Heart right ventricle (tissue), 16 donors: Measurements from ENCODE around the gene TTC16. TPM values are rescaled to one million over a fixed set of nuclear protein-coding genes. Genes with fewer than 3 reads are reported as not detected.
"Not testable (repeated sequence)": the region's sequence is repeated elsewhere in the genome, so short reads cannot be mapped to it uniquely, and the experiment has no call there.

Experiments
- ATAC-seq, 8 donors: fragments of 200-7000 bp; cut with Tn5 transposase; one replicate each; pipeline ENCODE4 v1.9.1; 2020; ENCODE audit warnings: mild to moderate bottlenecking in 8 of 8, moderate library complexity in 8 of 8, moderate number of reproducible peaks in 1 of 8
- DNase-seq, 2 donors: peaks; one replicate each; pipeline ENCODE4 v3.0.0-alpha.2; 2020
- H3K27ac ChIP-seq, 10 donors: fragments of 200-600 bp; sonication (generic) in 2 of 10; one replicate each; pipeline versions ENCODE4 v1.5.0 to v1.8.0; 2020 to 2022; ENCODE audit warnings: mild to moderate bottlenecking in 3 of 10
- H3K27me3 ChIP-seq, 7 donors: fragments of 200-600 bp; one replicate each; pipeline ENCODE4 v1.8.0; 2021 to 2022; ENCODE audit warnings: mild to moderate bottlenecking in 2 of 7
- H3K36me3 ChIP-seq, 9 donors: fragments of 200-600 bp; sonication (generic) in 1 of 9; one replicate each; pipeline versions ENCODE4 v1.5.0 to v1.8.0; 2020 to 2022; ENCODE audit warnings: mild to moderate bottlenecking in 2 of 9
- H3K4me1 ChIP-seq, 9 donors: fragments of 200-600 bp; sonication (generic) in 1 of 9; one replicate each; pipeline versions ENCODE4 v1.5.0 to v1.8.0; 2020 to 2022; ENCODE audit warnings: mild to moderate bottlenecking in 4 of 9
- H3K4me3 ChIP-seq, 10 donors: fragments of 200-600 bp; sonication (generic) in 2 of 10; one replicate each; pipeline versions ENCODE4 v1.5.0 to v1.8.0; 2020 to 2022; ENCODE audit warnings: mild to moderate bottlenecking in 7 of 10, moderate library complexity in 2 of 10
- H3K9me3 ChIP-seq, 11 donors: fragments of 200-600 bp in 10 of 11; sonication (generic) in 2 of 11; one replicate each; pipeline versions ENCODE4 v1.5.0 to v1.8.0; 2013 to 2022; ENCODE audit warnings: mild to moderate bottlenecking in 2 of 11, control low read depth in 1 of 11, moderate library complexity in 1 of 11
- WGBS, 2 donors: extraction: QIAGEN DNeasy Blood & Tissue Kit; methylation state at CpG; one replicate each; pipeline ENCODE4 v1.1.7; 2013; ENCODE audit warnings: inconsistent platforms in 1 of 2; 5-methylcytosine and 5-hydroxymethylcytosine counted together
- intact Hi-C, 10 donors: fragments of 100-400 bp; cut with DNase I; formaldehyde crosslinking; loops; one replicate each; pipeline versions ENCODE4 v1.11.1 to v1.14.2; 2022
- polyA plus RNA-seq, 2 donors: library from polyadenylated mRNA; stranded (reverse); fragments of 200-250 nt; gene quantifications; one replicate each; pipeline ENCODE4 v1.2.3, GENCODE V29; 2013
- total RNA-seq, 10 donors: library from RNA; stranded (reverse); fragmentation: NEBNext Ultra II Directional in 3 of 10; extraction: Animal tissue kit (Norgen Biotek cat#: 25700) in 3 of 10; gene quantifications; one replicate each; pipeline versions ENCODE4 v1.2.1 to v1.2.4, GENCODE V29; 2021 to 2023
- TF ChIP-seq, protein P1 (sequence below), 9 donors: fragments of 200-600 bp; sonication (generic) in 2 of 9; IDR thresholded peaks; one replicate each; pipeline versions ENCODE4 v1.5.0 to v1.8.0; 2021 to 2022; ENCODE audit warnings: antibody characterized with exemption in 9 of 9, mild to moderate bottlenecking in 5 of 9, moderate library complexity in 1 of 9
- donor health status: Arrhythmogenic right ventricular cardiomyopathy.
- donor health status: ischemic (EF 13 %, LVEDD 7.1; RV severe dilation, severe dysfunction).
- donor health status: healthy with polysubstance abuse.
- donor health status: DM: no; HTN: yes; CAD: no.
- donor health status: DM: no; HTN: no; CAD: no.
- donor health status: ischemic (EF 25% LVEDD 6.9; RV normal size, moderate dysfunction).
- donor health status: ischemic (EF 25% LVEDD 5.7; RV mildly dilated, moderate dysfunction).
- donor health status: healthy.
- donor health status: DM: yes; HTN: yes; CAD: no.
- donor health status: Ischemic cardiomyopathy.
- donor health status: ischemic (EF 35%, LVEDD 5.7; RV mildly dilated, moderate dysfunction).
- donor health status: nonischemic (EF 11% LVEDD 7.7; RV severe dilation, severe dysfunction).
- donor health status: DM: yes; HTN: yes; CAD: no.
- donor health status: PGD.
- donor health status: ischemic (EF 29% LVEDD 5.4; RV normal size, mild dysfunction).
- donor health status: nonischemic (EF 23%, LVEDD 6.1; RV moderate dilation, normal function).

The TTC16 gene
- total and polyA plus RNA-seq, 12 donors, result 0.04 to 1.4 (median 0.32) TPM; not detected in 1

DNA sequence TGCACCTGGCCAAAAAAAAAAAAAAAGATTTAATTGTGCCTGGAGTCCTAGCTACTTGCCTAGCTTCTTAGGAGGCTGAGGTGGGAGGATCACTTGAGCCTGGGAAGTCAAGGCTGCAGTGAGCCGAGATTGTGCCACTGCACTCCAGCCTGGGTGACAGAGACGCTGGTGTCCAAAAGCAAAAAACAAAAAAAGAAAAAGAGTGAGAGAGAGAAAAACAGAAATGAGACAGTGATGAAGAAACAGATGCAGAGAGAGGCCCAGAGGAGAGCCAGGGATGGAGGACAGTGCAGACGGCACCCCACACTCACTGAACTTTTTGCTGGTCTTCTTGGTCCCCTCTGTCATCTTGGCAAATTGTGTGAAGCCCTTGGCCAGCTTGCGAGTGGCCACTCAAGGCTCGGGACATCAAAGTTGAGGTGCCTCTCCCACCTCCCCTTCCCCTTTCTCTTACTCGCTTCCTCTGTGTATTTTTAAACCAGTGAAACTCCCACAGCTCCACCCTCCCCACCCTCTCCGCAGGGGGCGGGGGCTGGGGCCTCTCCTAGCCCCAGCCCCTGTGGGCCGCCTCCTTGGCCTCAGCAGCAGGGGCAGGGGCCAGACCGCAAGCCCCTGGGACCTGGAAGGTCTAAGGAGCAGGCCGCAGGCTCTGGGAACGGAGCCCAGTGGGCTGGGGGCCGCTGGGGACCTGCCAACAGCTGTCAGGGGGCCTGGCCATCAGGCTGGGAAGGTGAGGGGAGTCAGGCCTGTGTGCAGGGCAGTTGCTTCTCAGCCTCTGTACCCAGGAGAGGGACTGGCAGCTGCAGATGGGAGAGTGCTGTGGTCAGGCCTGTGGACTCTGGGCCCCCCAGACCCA is 62.6 kb downstream of the TTC16 start, which contains the start of gene SH2D3C:
Gene SH2D3C, minus strand, starts transcription at position 387 of the 856 bp plus-strand sequence. Its CDS starts 39 bp downstream, at position 348.
- DNase-seq (peak; percentile 71 to 77), ATAC-seq (peak; percentile 63 to 83 (median 78))
- Histone ChIP-seq H3K27ac (peak within 1 kb of the TSS; percentile 50 to 98 (median 78)), H3K4me1 (peaks cover 3 to 73% (median 30%) of the 10 kb centered on the region in 9 donors), H3K4me3 (peak within 1 kb of the TSS; percentile 3 to 57 (median 40)), H3K27me3 (no peaks in the 10 kb centered on the region), H3K36me3 (peaks cover 0 to 12% (median 0%) of the 10 kb centered on the region in 9 donors), H3K9me3 (no peaks in the 10 kb centered on the region)
- intact Hi-C loops, result no loop called here
- TF ChIP-seq, protein P1, sequence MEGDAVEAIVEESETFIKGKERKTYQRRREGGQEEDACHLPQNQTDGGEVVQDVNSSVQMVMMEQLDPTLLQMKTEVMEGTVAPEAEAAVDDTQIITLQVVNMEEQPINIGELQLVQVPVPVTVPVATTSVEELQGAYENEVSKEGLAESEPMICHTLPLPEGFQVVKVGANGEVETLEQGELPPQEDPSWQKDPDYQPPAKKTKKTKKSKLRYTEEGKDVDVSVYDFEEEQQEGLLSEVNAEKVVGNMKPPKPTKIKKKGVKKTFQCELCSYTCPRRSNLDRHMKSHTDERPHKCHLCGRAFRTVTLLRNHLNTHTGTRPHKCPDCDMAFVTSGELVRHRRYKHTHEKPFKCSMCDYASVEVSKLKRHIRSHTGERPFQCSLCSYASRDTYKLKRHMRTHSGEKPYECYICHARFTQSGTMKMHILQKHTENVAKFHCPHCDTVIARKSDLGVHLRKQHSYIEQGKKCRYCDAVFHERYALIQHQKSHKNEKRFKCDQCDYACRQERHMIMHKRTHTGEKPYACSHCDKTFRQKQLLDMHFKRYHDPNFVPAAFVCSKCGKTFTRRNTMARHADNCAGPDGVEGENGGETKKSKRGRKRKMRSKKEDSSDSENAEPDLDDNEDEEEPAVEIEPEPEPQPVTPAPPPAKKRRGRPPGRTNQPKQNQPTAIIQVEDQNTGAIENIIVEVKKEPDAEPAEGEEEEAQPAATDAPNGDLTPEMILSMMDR (IDR thresholded peaks at IDR 0.05), result no peak
- 36 to 42% methylated on average over 13 of the region's 13 CpGs for WGBS, 2 donors

DNA sequence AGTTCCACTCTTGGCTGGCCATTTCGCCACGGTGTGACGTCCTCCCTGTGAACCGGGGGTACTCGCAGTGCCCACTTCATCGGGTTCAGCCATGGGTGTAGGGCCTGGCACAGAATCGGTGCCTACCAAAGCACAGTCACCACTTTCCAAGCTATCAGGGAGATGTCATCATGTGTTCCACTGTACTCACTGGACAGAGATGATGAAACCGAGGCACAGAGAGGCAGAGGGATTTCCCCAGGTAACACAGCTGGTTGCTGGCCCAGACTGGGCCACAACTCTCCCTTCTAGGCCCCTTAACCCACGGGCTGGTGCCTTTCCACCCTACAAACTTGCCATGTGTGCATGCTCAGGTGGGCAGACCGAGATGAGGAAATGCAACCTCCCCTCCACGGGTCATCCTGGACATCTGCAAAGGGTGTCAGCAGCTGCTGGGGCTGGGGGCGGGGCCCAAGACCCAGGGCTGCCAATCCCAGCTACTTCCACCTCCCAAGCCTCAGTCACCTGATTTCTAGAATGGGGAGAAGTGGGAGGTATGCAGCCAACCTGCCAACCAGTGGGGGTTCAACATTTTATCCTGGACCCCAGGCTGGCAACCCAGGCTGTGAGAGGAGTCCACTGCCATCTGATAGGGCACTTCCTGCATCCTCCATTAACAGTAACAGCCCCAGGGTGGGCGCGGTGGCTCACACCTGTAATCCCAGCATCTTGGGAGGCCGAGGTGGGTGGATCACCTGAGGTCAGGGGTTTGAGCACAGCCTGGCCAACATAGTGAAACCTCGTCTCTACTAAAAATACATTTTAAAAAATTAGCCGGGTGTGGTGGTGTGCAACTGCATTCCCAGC is 63.5 kb downstream of the TTC16 start:
- TF ChIP-seq, protein P1 (IDR thresholded peaks at IDR 0.05), result no peak
- Histone ChIP-seq H3K27ac (peak overlapping the region; percentile 50 to 98 (median 78)), H3K36me3 (peaks cover 0 to 3% (median 0%) of the 10 kb centered on the region in 9 donors), H3K9me3 (no peaks in the 10 kb centered on the region), H3K27me3 (no peaks in the 10 kb centered on the region), H3K4me1 (peaks cover 3 to 76% (median 38%) of the 10 kb centered on the region in 9 donors), H3K4me3 (peak overlapping the region in 5 of 10 donors; percentile 28 to 57 (median 48))
- WGBS, 2 donors, result 65 to 68% methylated on average over 17 of the region's 17 CpGs
- intact Hi-C loops, result no loop called here
- no peak for DNase-seq
- peak in 6 of 8 donors; percentile 10 to 34 (median 20) for ATAC-seq

DNA sequence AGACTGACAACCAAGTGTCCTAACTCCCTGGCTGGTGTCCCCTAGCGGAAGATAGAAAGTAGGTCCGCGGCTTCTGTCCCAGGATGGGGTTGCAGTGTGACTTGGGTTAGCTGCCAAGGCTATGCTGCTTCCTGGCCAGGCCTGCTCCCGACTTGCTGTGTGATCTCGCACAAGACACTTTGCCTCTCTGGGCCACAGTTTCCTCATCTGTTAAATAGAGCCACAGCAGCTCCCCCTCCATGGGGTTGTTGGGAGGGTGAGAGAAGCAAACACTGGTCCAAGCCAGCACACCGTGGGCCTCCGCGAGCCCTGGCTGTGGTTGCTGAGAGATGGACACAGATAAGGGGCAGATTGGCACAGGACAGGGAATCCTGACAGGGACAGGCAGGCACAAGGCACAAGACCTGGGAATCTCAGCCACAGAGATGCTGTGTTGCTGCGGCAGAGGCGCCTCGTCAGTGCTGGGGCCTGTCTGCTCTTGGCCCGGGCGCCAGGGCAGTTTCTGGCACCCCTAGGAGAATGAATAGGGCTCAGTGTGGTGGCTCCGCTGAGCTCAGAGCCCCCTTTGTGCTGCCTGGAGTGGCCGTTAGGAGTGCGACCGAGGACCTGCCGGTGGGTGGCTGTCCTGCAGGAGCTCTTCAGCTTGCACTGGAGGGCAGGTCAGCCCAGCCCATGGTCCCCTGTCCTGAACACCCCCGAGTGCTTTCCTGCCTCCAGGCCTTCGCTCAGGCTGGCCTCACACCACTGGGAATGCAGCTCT is 64.4 kb downstream of the TTC16 start:
- ATAC-seq (no peak), DNase-seq (no peak)
- no peaks in the 10 kb centered on the region for H3K27me3 ChIP-seq
- H3K36me3 ChIP-seq, result no peaks in the 10 kb centered on the region
- peak overlapping the region in 3 of 10 donors; percentile 57 to 98 (median 82) for H3K27ac ChIP-seq
- TF ChIP-seq, protein P1 (IDR thresholded peaks at IDR 0.05), result no peak
- no peak overlapping the region for H3K4me3 ChIP-seq
- intact Hi-C loops, result loop anchor here in 4 of 10 donors (5.0 to 10.0 kb wide), 5 partner anchors 33 to 188 kb away; partner anchors contain the start of genes TOR2A (in 2 of the 4) and ST6GALNAC4 (in 1 of the 4)
- peaks cover 3 to 82% (median 43%) of the 10 kb centered on the region in 9 donors for H3K4me1 ChIP-seq
- WGBS, 2 donors, result 75 to 76% methylated on average over 19 to 20 of the region's 20 CpGs
- H3K9me3 ChIP-seq, result no peaks in the 10 kb centered on the region

DNA sequence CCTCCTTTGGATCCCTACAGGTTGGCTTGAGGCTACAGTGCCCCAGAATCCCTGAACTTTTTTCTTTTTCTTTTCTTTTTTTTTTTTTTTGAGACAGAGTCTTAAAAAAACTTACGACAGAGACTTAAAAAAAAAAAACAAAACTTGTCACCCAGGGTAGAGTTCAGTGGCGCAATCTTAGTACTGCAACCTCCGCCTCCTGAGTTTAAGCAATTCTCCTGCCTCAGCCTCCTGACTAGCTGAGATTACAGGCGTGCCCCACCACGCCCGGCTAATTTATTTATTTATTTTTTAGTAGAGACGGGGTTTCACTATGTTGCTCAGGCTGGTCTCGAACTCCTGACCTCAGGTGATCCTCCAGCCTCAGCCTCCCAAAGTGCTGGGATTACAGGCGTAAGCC is 65.0 kb downstream of the TTC16 start:
- intact Hi-C loops, result loop anchor here in 4 of 10 donors (5.0 to 10.0 kb wide), 5 partner anchors 34 to 189 kb away; partner anchors contain the start of genes TOR2A (in 2 of the 4) and ST6GALNAC4 (in 1 of the 4)
- WGBS, 2 donors, result 90 to 96% methylated on average over 9 of the region's 9 CpGs
- H3K36me3 ChIP-seq, H3K9me3 ChIP-seq, H3K27me3 ChIP-seq, ATAC-seq, H3K4me3 ChIP-seq, DNase-seq: not testable (repeated sequence)
- peak overlapping the region in 2 of 10 donors; percentile 57 to 98 for H3K27ac ChIP-seq
- peaks cover 3 to 82% (median 43%) of the 10 kb centered on the region in 9 donors for H3K4me1 ChIP-seq
